ENCODE data around the gene ASPSCR1.

DNA sequence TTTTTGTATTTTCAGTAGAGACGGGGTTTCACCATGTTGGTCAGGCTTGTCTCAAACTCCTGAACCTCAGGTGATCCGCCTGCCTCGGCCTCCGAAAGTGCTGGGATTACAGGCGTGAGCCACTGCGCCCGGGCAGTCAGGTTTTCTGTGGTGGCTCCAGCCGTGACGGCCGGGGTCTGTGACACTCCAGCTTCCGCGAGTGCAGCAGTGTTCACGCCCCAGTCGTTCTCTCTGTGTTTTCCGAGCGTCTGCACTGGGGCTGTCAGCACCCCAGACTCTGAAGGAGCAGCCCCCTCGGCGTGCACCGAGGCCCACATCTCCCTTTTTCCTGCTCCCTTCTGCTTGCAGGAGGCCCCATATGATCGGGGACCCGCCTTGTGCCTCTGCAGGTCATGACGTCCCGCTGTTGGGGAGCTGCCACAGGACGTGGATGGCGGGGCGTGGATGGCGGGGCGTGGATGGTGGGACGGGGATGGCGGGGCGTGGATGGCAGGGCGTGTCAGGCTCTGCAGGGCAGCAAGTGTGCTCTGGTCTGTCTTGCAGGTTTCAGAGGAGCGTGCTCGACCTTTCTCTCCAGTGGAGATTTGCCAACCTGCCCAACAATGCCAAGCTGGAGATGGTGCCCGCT, 5.7 kb downstream of the ASPSCR1 start:
- TF ChIP-seq EZH2 (IDR thresholded peaks at IDR 0.05) (no peak), CTCF (IDR thresholded peaks at IDR 0.05) (no peak)
